OCI-LY7 (cell line): Measurements from ENCODE around the gene CA12. TPM values are rescaled to one million over a fixed set of nuclear protein-coding genes. Genes with fewer than 3 reads are reported as not detected.

Experiments used
- BruUV-seq: library from RNA; stranded (reverse); fragments of 400-500 nt; replicated peaks from 2 replicates; lab custom pipeline; 2021; lab: Mats Ljungman, UMichigan
- CTCF ChIA-PET: fragments of 300-600 bp; sonication (Branson Sonifier 250); formaldehyde crosslinking; loops from one replicate; lab custom pipeline; 2022; ENCODE audit warnings: antibody characterized with exemption; ENCODE audit not compliant: unreplicated experiment; lab: Charles Lee
- POLR2A ChIA-PET: fragments of 300-600 bp; sonication (Branson Sonifier 250); formaldehyde crosslinking; loops from one replicate; lab custom pipeline; 2022; ENCODE audit warnings: antibody characterized with exemption; lab: Charles Lee
- DNase-seq: peaks from one replicate; pipeline ENCODE4 v3.0.0-alpha.2; 2015; ENCODE audit warnings: low spot score
- H2AFZ ChIP-seq: fragments of 200-600 bp; sonication (generic), shearing (Covaris generic); 2 replicates; pipeline ENCODE4 v1.6.1; 2014; ENCODE audit warnings: mild to moderate bottlenecking, antibody characterized with exemption, low read length, moderate library complexity
- H3K27ac ChIP-seq: fragments of 200-600 bp; sonication (generic); 2 replicates; pipeline ENCODE4 v1.5.1; 2014; ENCODE audit warnings: mixed run types, low read depth, mild to moderate bottlenecking, moderate library complexity, low read length, inconsistent platforms; ENCODE audit not compliant: poor library complexity, severe bottlenecking
- H3K36me3 ChIP-seq: fragments of 200-600 bp; sonication (generic); 2 replicates; pipeline ENCODE4 v1.6.1; 2014; ENCODE audit warnings: mild to moderate bottlenecking, antibody characterized with exemption, low read length, moderate library complexity, mixed read lengths; ENCODE audit not compliant: insufficient read depth
- H3K4me1 ChIP-seq: fragments of 200-600 bp; sonication (generic); 2 replicates; pipeline ENCODE4 v1.5.1; 2014; ENCODE audit warnings: mild to moderate bottlenecking, low read length; ENCODE audit not compliant: insufficient read depth, poor library complexity, severe bottlenecking
- H3K4me2 ChIP-seq: fragments of 200-600 bp; sonication (generic); 2 replicates; pipeline ENCODE4 v1.6.1; 2014; ENCODE audit warnings: mild to moderate bottlenecking, low read length
- H3K4me3 ChIP-seq: fragments of 200-600 bp; sonication (generic); 2 replicates; pipeline ENCODE4 v1.5.1; 2014; ENCODE audit warnings: mild to moderate bottlenecking, low read depth, low read length; ENCODE audit not compliant: poor library complexity, severe bottlenecking
- H3K79me2 ChIP-seq: fragments of 200-600 bp; sonication (generic); 2 replicates; pipeline ENCODE4 v1.6.1; 2016; ENCODE audit warnings: low read depth, mild to moderate bottlenecking, low read length, moderate library complexity, mixed read lengths; ENCODE audit not compliant: insufficient read depth
- H3K9me2 ChIP-seq: fragments of 200-600 bp; sonication (generic); 2 replicates; pipeline ENCODE4 v1.6.1; 2016; ENCODE audit warnings: mild to moderate bottlenecking, low read length, mixed read lengths; ENCODE audit not compliant: insufficient read depth
- H3K9me3 ChIP-seq: fragments of 200-600 bp; sonication (generic); 2 replicates; pipeline ENCODE4 v1.6.1; 2014; ENCODE audit warnings: mild to moderate bottlenecking, mixed run types, low read length, mixed read lengths
- H4K20me1 ChIP-seq: fragments of 200-600 bp; sonication (generic); 2 replicates; pipeline ENCODE4 v1.6.1; 2014; ENCODE audit warnings: mild to moderate bottlenecking, antibody characterized with exemption, low read length, moderate library complexity, mixed read lengths; ENCODE audit not compliant: insufficient read depth
- EZH2phosphoT487 ChIP-seq: fragments of 200-600 bp; sonication (generic); IDR thresholded peaks from 2 replicates; pipeline ENCODE4 v1.6.1; 2018; ENCODE audit warnings: low read depth, borderline replicate concordance, mild to moderate bottlenecking, mixed run types, antibody characterized with exemption, low read length, moderate library complexity, mixed read lengths
- intact Hi-C: fragments of 100-400 bp; cut with micrococcal nuclease; formaldehyde crosslinking; loops from one replicate; pipeline ENCODE4 v1.10.0; 2022; ENCODE audit not compliant: unreplicated experiment
- total RNA-seq, 2 experiments: library from RNA; depleted of rRNA in 1 of 2; stranded (reverse); fragments of >200 nt in 1 of 2; shearing (Covaris generic) in 1 of 2; gene quantifications; 2 replicates each; pipeline ENCODE4 v1.2.3, GENCODE V29; 2014 to 2022
- TF ChIP-seq, protein P1 (sequence below): fragments of 200-600 bp; sonication (generic); conservative IDR thresholded peaks from 2 replicates; pipeline ENCODE4 v1.5.1; 2014; ENCODE audit warnings: mild to moderate bottlenecking, antibody characterized with exemption, low read length, moderate library complexity, mixed read lengths

The CA12 gene
- total RNA-seq, 2 experiments from 2014 or later, result not detected

DNA sequence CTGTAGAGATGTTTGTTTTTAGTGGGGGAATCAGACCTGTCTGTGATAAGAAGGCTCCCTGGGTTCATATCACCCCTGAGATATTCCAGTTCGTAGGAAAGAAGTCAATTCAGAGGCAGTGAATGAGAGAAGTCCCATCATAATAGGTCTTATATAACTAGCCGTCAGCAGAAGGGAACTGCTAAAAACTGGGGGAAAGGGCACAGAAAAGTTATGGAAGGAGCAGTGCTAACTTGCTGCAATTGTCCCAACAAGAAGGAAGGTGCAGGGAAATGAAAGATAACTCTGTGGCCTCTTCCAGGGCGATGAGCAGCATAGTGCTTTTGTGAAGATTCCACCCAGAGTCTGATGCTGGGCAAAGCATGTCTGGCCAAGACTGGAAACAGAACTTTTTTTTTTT lies 9.0 kb upstream of the CA12 start:
- ChIA-PET POLR2A (no interaction called here), CTCF (no interaction called here)
- H3K79me2 ChIP-seq, result no peaks in the 10 kb centered on the region
- no peaks in the 10 kb centered on the region for H3K9me3 ChIP-seq
- H3K27ac ChIP-seq, result no peak overlapping the region
- no peaks in the 10 kb centered on the region for H3K36me3 ChIP-seq
- DNase-seq, result no peak
- no peaks in the 10 kb centered on the region for H3K9me2 ChIP-seq
- H3K4me3 ChIP-seq, result no peak overlapping the region
- H3K4me2 ChIP-seq, result no peak overlapping the region
- H4K20me1 ChIP-seq, result no peaks in the 10 kb centered on the region
- TF ChIP-seq, protein P1, sequence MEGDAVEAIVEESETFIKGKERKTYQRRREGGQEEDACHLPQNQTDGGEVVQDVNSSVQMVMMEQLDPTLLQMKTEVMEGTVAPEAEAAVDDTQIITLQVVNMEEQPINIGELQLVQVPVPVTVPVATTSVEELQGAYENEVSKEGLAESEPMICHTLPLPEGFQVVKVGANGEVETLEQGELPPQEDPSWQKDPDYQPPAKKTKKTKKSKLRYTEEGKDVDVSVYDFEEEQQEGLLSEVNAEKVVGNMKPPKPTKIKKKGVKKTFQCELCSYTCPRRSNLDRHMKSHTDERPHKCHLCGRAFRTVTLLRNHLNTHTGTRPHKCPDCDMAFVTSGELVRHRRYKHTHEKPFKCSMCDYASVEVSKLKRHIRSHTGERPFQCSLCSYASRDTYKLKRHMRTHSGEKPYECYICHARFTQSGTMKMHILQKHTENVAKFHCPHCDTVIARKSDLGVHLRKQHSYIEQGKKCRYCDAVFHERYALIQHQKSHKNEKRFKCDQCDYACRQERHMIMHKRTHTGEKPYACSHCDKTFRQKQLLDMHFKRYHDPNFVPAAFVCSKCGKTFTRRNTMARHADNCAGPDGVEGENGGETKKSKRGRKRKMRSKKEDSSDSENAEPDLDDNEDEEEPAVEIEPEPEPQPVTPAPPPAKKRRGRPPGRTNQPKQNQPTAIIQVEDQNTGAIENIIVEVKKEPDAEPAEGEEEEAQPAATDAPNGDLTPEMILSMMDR, result no peak
- no peak for TF ChIP-seq EZH2phosphoT487
- H3K4me1 ChIP-seq, result no peaks in the 10 kb centered on the region
- no TSS peak for BruUV-seq
- no peak overlapping the region for H2AFZ ChIP-seq
- intact Hi-C loops, result no loop called here

GRCh38 chr15:63389902-63390670 lies 8.4 kb upstream of the CA12 start:
- CTCF ChIA-PET, result no interaction called here
- no TSS peak for BruUV-seq

More at GRCh38 chr15:63389902-63390670, 8.4 kb upstream of the CA12 start:
- H3K9me2 ChIP-seq, result no peaks in the 10 kb centered on the region
- H3K4me2 ChIP-seq, result no peak overlapping the region
- H2AFZ ChIP-seq, result no peak overlapping the region
- H4K20me1 ChIP-seq, result no peaks in the 10 kb centered on the region
- H3K4me1 ChIP-seq, result no peaks in the 10 kb centered on the region
- intact Hi-C loops, result no loop called here
- no peak overlapping the region for H3K4me3 ChIP-seq
- no peaks in the 10 kb centered on the region for H3K9me3 ChIP-seq
- POLR2A ChIA-PET, result no interaction called here
- peak; percentile 10 for DNase-seq
- no peaks in the 10 kb centered on the region for H3K36me3 ChIP-seq
- no peaks in the 10 kb centered on the region for H3K79me2 ChIP-seq
- H3K27ac ChIP-seq, result no peak overlapping the region
- no peak for TF ChIP-seq EZH2phosphoT487
- TF ChIP-seq, protein P1, result no peak
